ENCODE data around the gene S1PR1.

S1PR1 gene

DNA sequence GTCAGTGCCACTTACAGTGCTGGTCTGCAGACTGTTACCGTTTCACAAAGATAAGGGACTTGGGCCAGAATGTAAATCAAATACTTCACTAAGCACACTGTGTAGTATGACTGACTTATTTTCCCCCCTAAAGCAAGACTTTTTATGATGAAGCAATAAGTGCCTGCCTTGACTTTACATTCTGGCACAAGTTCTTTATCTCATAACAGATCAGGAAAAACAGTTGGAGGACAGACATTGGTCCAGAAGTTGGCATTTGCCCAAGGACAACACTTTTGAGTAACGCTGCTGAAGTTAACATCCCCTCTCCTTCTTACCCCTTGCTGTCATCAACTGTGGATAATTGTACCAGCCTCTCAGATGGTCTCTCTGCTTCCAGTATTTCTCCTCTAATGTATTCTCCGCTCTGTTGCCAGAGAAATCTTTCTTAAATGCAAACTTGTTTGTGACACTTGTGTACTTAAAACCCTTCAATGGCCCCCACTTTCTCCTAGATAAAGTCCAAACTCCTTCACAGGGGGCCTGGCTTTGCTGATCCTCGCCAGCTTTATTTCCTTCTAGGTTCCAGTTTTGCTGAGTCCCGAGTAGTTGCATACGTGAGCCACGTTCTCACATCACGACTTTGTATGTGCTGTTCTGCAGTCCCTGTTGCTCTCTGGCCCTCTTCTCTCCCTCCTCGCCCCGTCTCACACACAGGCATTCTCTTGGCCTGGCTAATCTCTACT lies 45.7 kb downstream of the S1PR1 start:
- FAIRE-seq, result no peak

DNA sequence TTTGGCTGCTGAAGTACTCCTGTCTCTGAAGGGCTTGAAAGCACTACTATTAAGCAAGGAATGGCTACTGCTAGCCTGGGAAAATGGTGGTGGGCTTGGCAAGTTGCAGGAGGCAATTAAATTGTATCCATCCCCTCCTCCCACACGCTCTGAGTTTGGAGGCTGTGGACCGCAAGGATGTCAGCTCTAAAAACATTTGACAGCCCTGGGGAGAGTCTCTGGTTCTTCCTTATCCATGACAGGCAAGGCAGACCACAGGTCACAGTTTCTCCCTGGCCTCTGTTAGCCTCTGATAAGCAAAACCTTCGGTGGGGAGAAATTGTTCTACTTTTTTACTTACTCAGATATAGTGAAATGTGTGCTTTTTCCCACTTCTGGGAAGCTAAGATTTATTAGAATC lies 46.6 kb downstream of the S1PR1 start:
- no peak for FAIRE-seq

DNA sequence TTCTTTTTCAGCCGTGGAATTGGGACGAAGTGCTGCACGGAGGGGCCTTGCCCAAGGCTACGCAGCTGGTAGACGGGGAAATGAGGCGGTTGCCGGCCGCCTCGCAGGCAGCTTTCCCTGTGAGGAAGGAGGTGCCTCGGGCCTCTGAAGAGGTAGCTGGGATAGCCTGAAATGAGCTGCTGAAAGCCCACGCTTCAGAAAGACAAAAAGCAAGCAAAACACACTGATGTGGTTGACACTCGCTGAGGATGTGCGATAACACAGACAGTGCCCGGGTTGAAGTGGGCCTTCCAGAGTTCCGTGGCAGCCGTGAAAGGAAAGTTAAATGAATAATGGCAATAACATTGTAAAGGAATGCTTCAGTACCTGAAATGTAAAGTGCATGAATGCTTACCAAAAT lies 47.2 kb downstream of the S1PR1 start:
- no peak for FAIRE-seq

DNA sequence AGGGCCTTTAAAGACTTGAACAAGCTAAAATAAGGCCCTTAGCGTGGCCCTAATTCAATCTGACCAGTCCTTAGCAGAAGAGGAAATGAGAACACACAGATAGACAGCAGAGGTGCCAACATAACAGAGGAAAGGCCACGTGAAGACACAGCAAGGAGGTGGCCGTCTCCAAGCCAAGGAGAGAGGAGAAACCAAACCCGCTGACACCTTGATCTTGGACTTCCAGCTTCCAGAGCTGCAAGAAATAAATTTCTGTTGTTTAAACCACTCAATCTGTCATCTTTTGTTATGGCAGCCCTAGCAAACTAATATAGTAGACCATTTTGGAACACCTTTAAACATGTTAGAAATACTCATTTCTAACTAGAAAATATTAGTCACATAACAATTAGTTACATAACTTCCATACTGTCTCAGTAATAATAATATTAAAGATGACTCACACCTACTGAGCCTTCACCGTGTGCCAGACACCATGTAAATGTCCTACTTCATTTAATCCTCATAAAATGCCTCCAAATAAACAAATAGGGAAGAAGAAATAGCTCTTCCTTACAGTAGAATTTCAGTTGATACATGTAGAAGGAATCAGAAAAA lies 47.9 kb downstream of the S1PR1 start:
- no peak for FAIRE-seq

DNA sequence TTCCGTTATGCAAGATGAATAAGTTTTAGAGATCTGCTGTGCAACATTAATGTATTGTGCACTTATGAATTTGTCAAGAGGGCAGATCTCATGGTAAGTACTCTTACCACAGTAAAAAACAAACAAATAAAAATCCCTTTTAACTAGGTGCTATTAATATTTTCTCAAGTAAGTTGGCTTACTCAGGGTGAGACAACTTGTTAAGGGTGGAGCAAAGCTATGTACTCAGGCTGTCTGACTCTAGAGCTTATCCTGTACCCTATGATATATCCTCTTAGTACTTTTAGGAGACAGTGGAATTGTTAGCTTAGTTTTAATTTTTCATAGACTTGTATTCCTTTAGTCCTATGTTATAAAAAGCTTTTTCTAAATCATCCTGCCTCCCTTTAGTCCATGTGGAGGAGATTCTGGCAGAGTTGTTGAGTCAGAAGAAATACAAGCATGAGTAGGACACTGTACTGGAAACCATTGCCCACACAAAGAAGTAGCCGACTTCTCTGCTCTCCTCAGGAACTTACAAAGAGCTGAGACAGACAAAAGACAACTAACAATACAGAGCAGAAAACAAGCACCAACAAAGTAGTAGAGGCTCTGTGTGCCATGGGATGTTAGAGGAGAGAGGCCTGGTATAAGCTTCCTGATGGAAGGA lies 49.2 kb downstream of the S1PR1 start:
- no peak for FAIRE-seq

DNA sequence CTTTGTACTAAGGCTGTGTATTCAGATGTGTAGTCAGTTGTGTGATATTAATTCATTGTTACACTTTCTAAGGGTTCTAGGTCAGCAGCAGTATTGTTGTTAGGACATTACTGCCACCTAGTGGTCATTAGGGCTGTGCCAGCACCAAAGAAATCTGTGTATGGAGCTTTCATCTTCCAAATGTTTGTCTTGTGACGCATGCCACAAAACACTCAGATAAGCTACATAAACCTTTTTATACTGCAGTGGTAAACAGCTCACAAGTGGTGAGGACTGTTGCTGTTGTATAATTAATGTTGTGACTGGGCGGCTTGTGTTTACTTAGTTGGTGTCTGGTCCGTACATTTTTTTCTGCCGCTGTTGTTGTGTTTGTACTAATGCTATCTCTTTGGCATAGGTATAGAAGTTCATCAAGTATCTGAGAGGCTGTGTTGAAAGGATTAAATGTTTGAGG lies 51.7 kb downstream of the S1PR1 start:
- FAIRE-seq, result peak; percentile 31

DNA sequence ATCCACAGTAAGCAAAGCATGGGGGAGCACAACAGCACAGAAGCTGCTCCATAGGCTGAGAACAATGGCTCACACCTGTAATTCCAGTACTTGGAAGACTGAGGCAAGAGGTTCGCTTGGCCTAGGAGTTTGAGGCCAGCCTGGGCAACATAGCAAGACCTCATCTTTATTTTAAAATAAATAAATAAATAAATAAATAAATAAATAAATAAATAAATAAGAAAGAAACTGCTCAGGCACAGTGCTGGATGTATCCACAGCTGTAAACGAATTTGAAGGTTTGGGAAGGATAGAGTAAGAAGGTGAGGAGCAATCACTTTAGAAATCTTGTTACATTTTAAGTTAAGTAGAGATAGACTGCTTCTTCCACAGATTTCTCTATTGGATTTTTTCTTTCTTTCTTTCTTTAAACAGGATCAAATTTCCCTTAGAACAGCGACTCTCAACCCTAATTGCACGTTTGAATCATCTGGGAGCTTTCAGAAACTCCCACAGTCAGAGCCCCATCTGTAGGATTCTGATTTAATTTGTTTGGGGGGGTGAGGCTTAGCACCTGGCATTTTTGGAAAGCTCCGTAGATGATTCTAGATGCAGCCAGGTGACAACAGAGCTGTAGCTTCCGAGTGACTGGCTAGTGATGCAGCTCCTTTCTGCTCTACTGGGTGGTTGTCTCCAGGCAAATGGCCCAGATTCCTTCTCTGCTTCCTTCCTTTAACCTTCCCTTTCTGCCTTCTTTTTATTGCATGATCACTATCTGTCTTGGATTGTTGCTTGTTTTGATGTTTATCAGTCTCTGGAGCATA lies 53.5 kb downstream of the S1PR1 start:
- FAIRE-seq, result no peak

Data from G401.6 (cell line).